ENCODE data around the gene PMM2. TPM values are rescaled to one million over a fixed set of nuclear protein-coding genes. Genes with fewer than 3 reads are reported as not detected.

The PMM2 gene
- total RNA-seq, 1 donor from 2014 or later: 61.1 TPM

- intact Hi-C loops (cut with micrococcal nuclease): no loop called here
- ChIA-PET CTCF (interaction anchor here (1.0 kb wide), 1 partner anchor 9 kb away, joined by 4 read pairs; no protein-coding TSS in a partner anchor), POLR2A (interaction anchor here (0.6 to 5.0 kb wide), 3 partner anchors 19 to 55 kb away, joined by 3 to 50 read pairs (median 5); partner anchors contain the start of gene CARHSP1)
- TF ChIP-seq CTCF (IDR thresholded peaks at IDR 0.05): no peak
- H3K27ac Mint-ChIP-seq: no peak overlapping the region
- no peaks in the 10 kb centered on the region for H3K9me3 Mint-ChIP-seq
- peaks cover 44% of the 10 kb centered on the region for H3K36me3 Mint-ChIP-seq (ENCODE audit: low read depth)
- DNase-seq (no peak), ATAC-seq (ENCODE audit: low read depth) (no peak)
- peaks cover 7% of the 10 kb centered on the region for H3K27me3 Mint-ChIP-seq
- no peak overlapping the region for H3K4me3 Mint-ChIP-seq
- peaks cover 51% of the 10 kb centered on the region for H3K4me1 Mint-ChIP-seq
Measured at GRCh38 chr16:8888951-8889892, 91.6 kb downstream of the PMM2 start.

- no peak for ATAC-seq (ENCODE audit: low read depth)
Measured at GRCh38 chr16:8889893-8890548, 92.4 kb downstream of the PMM2 start.

GRCh38 chr16:8890549-8890921 is 92.9 kb downstream of the PMM2 start:
- Mint-ChIP-seq H3K9me3 (no peaks in the 10 kb centered on the region), H3K4me3 (no peak overlapping the region), H3K36me3 (ENCODE audit: low read depth) (peaks cover 57% of the 10 kb centered on the region), H3K27me3 (peaks cover 3% of the 10 kb centered on the region), H3K27ac (peak overlapping the region; percentile 91), H3K4me1 (peaks cover 47% of the 10 kb centered on the region)
- ATAC-seq (ENCODE audit: low read depth) (no peak), DNase-seq (no peak)
- ChIA-PET CTCF (interaction anchor here (0.7 to 2.6 kb wide), 6 partner anchors 9 to 201 kb away, joined by 3 to 17 read pairs (median 6); partner anchors contain the start of genes HAPSTR1 and LITAFD), POLR2A (interaction anchor here (0.5 to 5.0 kb wide), 10 partner anchors 20 to 206 kb away, joined by 3 to 50 read pairs (median 8); partner anchors contain the start of genes CARHSP1, HAPSTR1, PMM2 and TMEM186)
- intact Hi-C loops (cut with micrococcal nuclease): loop anchor here (2.0 to 10.0 kb wide), 3 partner anchors 46 to 1977 kb away; partner anchors contain the start of gene GRIN2A
- TF ChIP-seq CTCF (IDR thresholded peaks at IDR 0.05): no peak

More at GRCh38 chr16:8889893-8890548, 92.4 kb downstream of the PMM2 start:
- no peak overlapping the region for H3K4me3 Mint-ChIP-seq
- DNase-seq: no peak
- ChIA-PET POLR2A (interaction anchor here (0.5 to 5.0 kb wide), 8 partner anchors 20 to 207 kb away, joined by 3 to 50 read pairs (median 14); partner anchors contain the start of genes CARHSP1, HAPSTR1 and USP7), CTCF (interaction anchor here (0.7 to 2.4 kb wide), 4 partner anchors 9 to 46 kb away, joined by 3 to 17 read pairs (median 7); partner anchors contain the start of gene LITAFD)
- peaks cover 7% of the 10 kb centered on the region for H3K27me3 Mint-ChIP-seq
- H3K9me3 Mint-ChIP-seq: no peaks in the 10 kb centered on the region
- no peak overlapping the region for H3K27ac Mint-ChIP-seq
- H3K4me1 Mint-ChIP-seq: peaks cover 51% of the 10 kb centered on the region
- no peak for TF ChIP-seq CTCF (IDR thresholded peaks at IDR 0.05)
- H3K36me3 Mint-ChIP-seq (ENCODE audit: low read depth): peaks cover 52% of the 10 kb centered on the region
- intact Hi-C loops (cut with micrococcal nuclease): loop anchor here (2.0 to 10.0 kb wide), 3 partner anchors 47 to 1977 kb away; partner anchors contain the start of gene GRIN2A

GRCh38 chr16:8892101-8892575 is 94.5 kb downstream of the PMM2 start:
- Mint-ChIP-seq H3K27me3 (no peaks in the 10 kb centered on the region), H3K27ac (peak overlapping the region; percentile 91), H3K9me3 (no peaks in the 10 kb centered on the region), H3K4me3 (peak overlapping the region; percentile 68), H3K36me3 (ENCODE audit: low read depth) (peaks cover 70% of the 10 kb centered on the region), H3K4me1 (peaks cover 39% of the 10 kb centered on the region)
- POLR2A ChIA-PET: interaction anchor here (0.7 to 5.0 kb wide), 20 partner anchors 22 to 243 kb away, joined by 3 to 50 read pairs (median 6); partner anchors contain the start of genes CARHSP1, HAPSTR1, PMM2 and TMEM186
- peak; percentile 5 for ATAC-seq (ENCODE audit: low read depth)
- TF ChIP-seq CTCF (IDR thresholded peaks at IDR 0.05): no peak
- CTCF ChIA-PET: interaction anchor here (0.6 to 2.6 kb wide), 17 partner anchors 10 to 247 kb away, joined by 3 to 17 read pairs (median 5); partner anchors contain the start of genes CARHSP1, HAPSTR1 and LITAFD
- DNase-seq: peak; percentile 34
- intact Hi-C loops (cut with micrococcal nuclease): loop anchor here (5.0 to 10.0 kb wide), 2 partner anchors 1293 to 1975 kb away; partner anchors contain the start of gene GRIN2A
